Loucy (cell line): ENCODE data around the gene CCDC60.

Experiments used
- CTCF ChIP-seq: fragments of 200-600 bp; sonication (generic); conservative IDR thresholded peaks from 2 replicates; pipeline ENCODE4 v1.5.1; 2014; ENCODE audit warnings: mild to moderate bottlenecking, antibody characterized with exemption, low read length
- EZH2phosphoT487 ChIP-seq: fragments of 200-600 bp; IDR thresholded peaks from 2 replicates; pipeline ENCODE4 v1.6.1; 2018; ENCODE audit warnings: antibody characterized with exemption, mild to moderate bottlenecking, moderate library complexity, borderline replicate concordance

- TF ChIP-seq CTCF (no peak), EZH2phosphoT487 (no peak)
Measured at GRCh38 chr12:119288576-119288975, 46.0 kb upstream of the CCDC60 start.
